PC-9 (cell line): ENCODE results near the gene TCTA. TPM values are rescaled to one million over a fixed set of nuclear protein-coding genes. Genes with fewer than 3 reads are reported as not detected.

Experiments
- BruUV-seq: library from RNA; stranded (reverse); fragments of 400-500 nt; replicated peaks from 2 replicates; lab custom pipeline; 2021; lab: Mats Ljungman, UMichigan
- CTCF ChIA-PET: fragments of 300-600 bp; sonication (Branson Sonifier 250); formaldehyde crosslinking; loops from one replicate; lab custom pipeline; 2022; ENCODE audit warnings: antibody characterized with exemption; lab: Charles Lee
- POLR2A ChIA-PET: fragments of 300-600 bp; sonication (Branson Sonifier 250); formaldehyde crosslinking; loops from one replicate; lab custom pipeline; 2022; ENCODE audit warnings: antibody characterized with exemption; ENCODE audit not compliant: unreplicated experiment; lab: Charles Lee
- DNase-seq, 2 experiments: peaks; one replicate each; pipeline versions ENCODE4 v3.0.0 to v3.0.0-alpha.2; 2015 to 2022; ENCODE audit warnings: mixed read lengths in 1 of 2
- H2AFZ ChIP-seq: fragments of 200-600 bp; sonication (generic); 2 replicates; pipeline ENCODE4 v1.8.1; 2017; ENCODE audit warnings: antibody characterized with exemption
- H3F3A ChIP-seq: fragments of 200-600 bp; sonication (generic); 2 replicates; pipeline ENCODE4 v1.8.1; 2017; ENCODE audit warnings: antibody characterized with exemption, mild to moderate bottlenecking, low read depth; ENCODE audit not compliant: insufficient read depth
- H3K27ac ChIP-seq: fragments of 200-600 bp; sonication (generic); 2 replicates; pipeline ENCODE4 v1.6.1; 2016; ENCODE audit warnings: mixed run types
- H3K27me3 ChIP-seq: fragments of 200-600 bp; sonication (generic); 2 replicates; pipeline ENCODE4 v1.6.1; 2016; ENCODE audit warnings: low read depth, mixed run types; ENCODE audit not compliant: insufficient read depth
- H3K36me3 ChIP-seq: fragments of 200-600 bp; sonication (generic); 2 replicates; pipeline ENCODE4 v1.6.1; 2016; ENCODE audit warnings: low read depth, mixed run types
- H3K4me1 ChIP-seq: fragments of 200-600 bp; sonication (generic); replicated peaks from 2 replicates; pipeline ENCODE4 v1.6.1; 2016; ENCODE audit warnings: mixed run types; ENCODE audit not compliant: insufficient read depth
- H3K4me2 ChIP-seq: fragments of 200-600 bp; sonication (generic); 2 replicates; pipeline ENCODE4 v1.6.1; 2017; ENCODE audit warnings: mixed run types
- H3K4me3 ChIP-seq: fragments of 200-600 bp; sonication (generic); 2 replicates; pipeline ENCODE4 v1.6.1; 2016; ENCODE audit warnings: mixed run types
- H3K79me2 ChIP-seq: fragments of 200-600 bp; sonication (generic); 2 replicates; pipeline ENCODE4 v1.6.1; 2017; ENCODE audit warnings: low read depth, mixed run types
- H3K9me2 ChIP-seq: fragments of 200-600 bp; sonication (generic); 2 replicates; pipeline ENCODE4 v1.8.1; 2017; ENCODE audit warnings: mild to moderate bottlenecking; ENCODE audit not compliant: insufficient read depth
- H3K9me3 ChIP-seq: fragments of 200-600 bp; sonication (generic); 2 replicates; pipeline ENCODE4 v1.8.1; 2016; ENCODE audit warnings: low read depth; ENCODE audit not compliant: insufficient read depth
- H4K20me1 ChIP-seq: fragments of 200-600 bp; sonication (generic); 2 replicates; pipeline ENCODE4 v1.8.1; 2017; ENCODE audit not compliant: insufficient read depth
- CTCF ChIP-seq: fragments of 200-600 bp; sonication (generic); conservative IDR thresholded peaks from 2 replicates; pipeline ENCODE4 v1.6.1; 2017; ENCODE audit warnings: mixed run types, antibody characterized with exemption, mild to moderate bottlenecking, moderate library complexity
- EZH2 ChIP-seq: fragments of 200-600 bp; sonication (generic); IDR thresholded peaks from 2 replicates; pipeline ENCODE4 v1.8.0; 2017; ENCODE audit warnings: antibody characterized with exemption, low read depth
- intact Hi-C: fragments of 100-400 bp; cut with micrococcal nuclease; formaldehyde crosslinking; loops from one replicate; pipeline ENCODE4 v1.10.0; 2022; ENCODE audit not compliant: unreplicated experiment
- total RNA-seq: library from RNA; stranded (reverse); gene quantifications from 2 replicates; pipeline ENCODE4 v1.2.3, GENCODE V29; 2021

The TCTA gene
- total RNA-seq, 1 experiment from 2014 or later: 17.2 TPM

- Histone ChIP-seq H2AFZ (no peak within 1 kb of the TSS), H3K27me3 (no peaks in the 10 kb centered on the region), H3K79me2 (no peaks in the 10 kb centered on the region), H3K4me2 (no peak within 1 kb of the TSS), H4K20me1 (no peaks in the 10 kb centered on the region), H3K36me3 (no peaks in the 10 kb centered on the region), H3K9me2 (no peaks in the 10 kb centered on the region), H3K4me1 (peaks cover 35% of the 10 kb centered on the region), H3K4me3 (no peak within 1 kb of the TSS), H3F3A (peaks cover 17% of the 10 kb centered on the region; the same call in 1 of the 2 replicates), H3K27ac (peak within 1 kb of the TSS; percentile 75; the same call in 1 of the 2 replicates), H3K9me3 (no peaks in the 10 kb centered on the region)
- intact Hi-C loops: no loop called here
- TF ChIP-seq EZH2 (no peak), CTCF (no peak)
- CTCF ChIA-PET: no interaction called here
- POLR2A ChIA-PET: no interaction called here
- no peak for DNase-seq
- no TSS peak for BruUV-seq
Observed at GRCh38 chr3:49422379-49423248, 10.4 kb downstream of the TCTA start, which contains the start of gene AMT. TSS of gene AMT (minus strand) at chr3:49422473. CDS start at chr3:49422450, 23 bp downstream.

GRCh38 chr3:49424816-49425215 lies 12.6 kb downstream of the TCTA start:
- Histone ChIP-seq H3K36me3 (no peaks in the 10 kb centered on the region), H2AFZ (no peak overlapping the region), H3K9me3 (no peaks in the 10 kb centered on the region), H3K79me2 (no peaks in the 10 kb centered on the region), H3K27ac (no peak overlapping the region), H3F3A (peaks cover 16% of the 10 kb centered on the region; the same call in 1 of the 2 replicates), H3K9me2 (no peaks in the 10 kb centered on the region), H4K20me1 (no peaks in the 10 kb centered on the region), H3K4me2 (no peak overlapping the region), H3K4me3 (no peak overlapping the region), H3K27me3 (no peaks in the 10 kb centered on the region), H3K4me1 (peaks cover 18% of the 10 kb centered on the region; the same call in 1 of the 2 replicates)
- DNase-seq: no peak
- no peak for TF ChIP-seq EZH2
- TF ChIP-seq CTCF: no peak
- BruUV-seq: no TSS peak
- intact Hi-C loops: no loop called here
- ChIA-PET POLR2A (no interaction called here), CTCF (no interaction called here)

- Histone ChIP-seq H3K9me2 (no peaks in the 10 kb centered on the region), H3K36me3 (no peaks in the 10 kb centered on the region), H3K4me2 (no peak overlapping the region), H3F3A (0 out of 2 replicates have a peak, but pooled peaks cover 5% of the 10 kb centered on the region), H4K20me1 (no peaks in the 10 kb centered on the region), H2AFZ (no peak overlapping the region), H3K79me2 (no peaks in the 10 kb centered on the region), H3K4me1 (0 out of 2 replicates have a peak, but pooled peaks cover 4% of the 10 kb centered on the region), H3K27ac (no peak overlapping the region), H3K4me3 (no peak overlapping the region), H3K9me3 (no peaks in the 10 kb centered on the region), H3K27me3 (no peaks in the 10 kb centered on the region)
- ChIA-PET POLR2A (no interaction called here), CTCF (no interaction called here)
- TF ChIP-seq CTCF (no peak), EZH2 (no peak)
- intact Hi-C loops: no loop called here
- BruUV-seq: no TSS peak
- no peak for DNase-seq
Observed at GRCh38 chr3:49427586-49427985, 15.4 kb downstream of the TCTA start.
